PC-3 (cell line): ENCODE results near the gene MAP10. TPM values are rescaled to one million over a fixed set of nuclear protein-coding genes. Genes with fewer than 3 reads are reported as not detected.

Source experiments
- ATAC-seq: fragments of 200-7000 bp; cut with Tn5 transposase; 2 replicates; pipeline ENCODE4 v1.9.1; 2020; ENCODE audit warnings: mild to moderate bottlenecking, moderate library complexity
- BruUV-seq: library from RNA; stranded (reverse); fragments of 400-500 nt; replicated peaks from 2 replicates; lab custom pipeline; 2021; lab: Mats Ljungman, UMichigan
- CTCF ChIA-PET: fragments of 300-600 bp; sonication (Branson Sonifier 250); formaldehyde crosslinking; loops from one replicate; lab custom pipeline; 2022; ENCODE audit warnings: antibody characterized with exemption; lab: Charles Lee
- POLR2A ChIA-PET: fragments of 300-600 bp; sonication (Branson Sonifier 250); formaldehyde crosslinking; loops from one replicate; lab custom pipeline; 2022; ENCODE audit warnings: antibody characterized with exemption; ENCODE audit not compliant: unreplicated experiment; lab: Charles Lee
- DNase-seq: peaks from one replicate; pipeline ENCODE4 v3.0.0-alpha.2; 2015
- H2AFZ ChIP-seq: fragments of 300-600 bp; sonication (generic); 2 replicates; pipeline ENCODE4 v1.6.0; 2016; ENCODE audit warnings: antibody characterized with exemption, low read length
- H3F3A ChIP-seq: fragments of 300-600 bp; sonication (generic); one replicate; pipeline ENCODE4 v1.6.0; 2017; ENCODE audit warnings: antibody characterized with exemption, low read length, control low read depth, mild to moderate bottlenecking; ENCODE audit not compliant: unreplicated experiment
- H3K27ac ChIP-seq: fragments of 300-600 bp; sonication (generic); 2 replicates; pipeline ENCODE4 v1.5.1; 2016; ENCODE audit warnings: mild to moderate bottlenecking, low read length
- H3K27me3 ChIP-seq: fragments of 300-600 bp; sonication (generic); 2 replicates; pipeline ENCODE4 v1.6.1; 2016; ENCODE audit warnings: low read length, mixed read lengths
- H3K36me3 ChIP-seq: fragments of 300-600 bp; sonication (generic); 2 replicates; pipeline ENCODE4 v1.6.1; 2016; ENCODE audit warnings: low read depth, mixed run types, low read length, mixed read lengths
- H3K4me1 ChIP-seq: fragments of 300-600 bp; sonication (generic); 2 replicates; pipeline ENCODE4 v1.5.1; 2016; ENCODE audit warnings: low read length; ENCODE audit not compliant: insufficient read depth
- H3K4me2 ChIP-seq: fragments of 300-600 bp; sonication (generic); 2 replicates; pipeline ENCODE4 v1.6.0; 2016; ENCODE audit warnings: low read length
- H3K4me3 ChIP-seq: fragments of 300-600 bp; sonication (generic); 2 replicates; pipeline ENCODE4 v1.5.1; 2016; ENCODE audit warnings: mild to moderate bottlenecking, low read length, mixed read lengths
- H3K79me2 ChIP-seq: fragments of 300-600 bp; sonication (generic); 2 replicates; pipeline ENCODE4 v1.6.1; 2017; ENCODE audit warnings: low read length, mixed read lengths
- H3K9ac ChIP-seq: fragments of 300-600 bp; sonication (generic); 2 replicates; pipeline ENCODE4 v1.6.0; 2016; ENCODE audit warnings: mild to moderate bottlenecking, low read length
- H3K9me2 ChIP-seq: fragments of 300-600 bp; sonication (generic); replicated peaks from 2 replicates; pipeline ENCODE4 v1.6.1; 2016; ENCODE audit warnings: mixed run types, low read length, mixed read lengths
- H3K9me3 ChIP-seq: fragments of 300-600 bp; sonication (generic); 2 replicates; pipeline ENCODE4 v1.6.1; 2016; ENCODE audit warnings: low read length, mixed read lengths
- H4K20me1 ChIP-seq: fragments of 300-600 bp; sonication (generic); 2 replicates; pipeline ENCODE4 v1.6.1; 2016; ENCODE audit warnings: low read length, mixed read lengths
- CTCF ChIP-seq: fragments of 300-600 bp; sonication (generic); conservative IDR thresholded peaks from 2 replicates; pipeline ENCODE4 v1.5.1; 2017; ENCODE audit warnings: antibody characterized with exemption, low read depth, mild to moderate bottlenecking, low read length
- EZH2 ChIP-seq: fragments of 300-600 bp; sonication (generic); IDR thresholded peaks from one replicate; pipeline ENCODE4 v1.6.1; 2017; ENCODE audit warnings: antibody characterized with exemption, mild to moderate bottlenecking, low read length; ENCODE audit not compliant: unreplicated experiment
- EZH2phosphoT487 ChIP-seq: fragments of 300-600 bp; sonication (generic); IDR thresholded peaks from 2 replicates; pipeline ENCODE4 v1.6.1; 2018; ENCODE audit warnings: mild to moderate bottlenecking, antibody characterized with exemption, low read length, borderline replicate concordance
- intact Hi-C: fragments of 100-400 bp; cut with micrococcal nuclease; formaldehyde crosslinking; loops from 2 replicates; pipeline ENCODE4 v1.9.0; 2023
- total RNA-seq: library from RNA; depleted of rRNA; stranded (reverse); fragments of >200 nt; gene quantifications from 2 replicates; pipeline ENCODE4 v1.2.3, GENCODE V29; 2014

MAP10 gene
- total RNA-seq, 1 experiment from 2014 or later, result not detected

GRCh38 chr1:232798920-232799319 is 6.3 kb upstream of the MAP10 start:
- Histone ChIP-seq H2AFZ (no peak overlapping the region), H3K36me3 (no peaks in the 10 kb centered on the region), H3K4me1 (peaks cover 5% of the 10 kb centered on the region), H3K9ac (no peak overlapping the region), H3K9me2 (0 out of 2 replicates have a peak, but pooled peaks cover 4% of the 10 kb centered on the region), H4K20me1 (no peaks in the 10 kb centered on the region), H3K79me2 (no peaks in the 10 kb centered on the region), H3K27me3 (no peaks in the 10 kb centered on the region), H3K4me3 (no peak overlapping the region), H3K27ac (no peak overlapping the region), H3K4me2 (no peak overlapping the region), H3K9me3 (no peaks in the 10 kb centered on the region), H3F3A (no peaks in the 10 kb centered on the region)
- intact Hi-C loops, result no loop called here
- TF ChIP-seq CTCF (no peak), EZH2phosphoT487 (no peak), EZH2 (no peak)
- BruUV-seq, result no TSS peak
- ChIA-PET CTCF (no interaction called here), POLR2A (no interaction called here)
- no peak for ATAC-seq
- DNase-seq, result no peak

DNA sequence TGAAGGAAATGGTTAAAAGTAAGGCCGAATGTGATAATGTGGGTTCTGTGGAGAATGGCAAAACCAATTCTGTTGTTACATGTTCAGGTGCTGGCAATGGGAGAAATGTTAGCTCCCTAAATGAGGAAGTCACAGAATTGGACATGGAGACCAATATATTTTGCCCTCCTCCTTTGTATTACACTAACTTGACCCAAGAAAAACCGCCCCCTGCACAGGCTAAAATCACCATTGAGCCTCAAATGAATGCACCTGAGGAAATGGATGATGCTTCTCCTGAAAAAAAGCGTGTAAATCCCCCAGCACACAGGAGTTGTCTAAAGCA is 932 bp downstream of the MAP10 start:
- DNase-seq, result no peak

DNA sequence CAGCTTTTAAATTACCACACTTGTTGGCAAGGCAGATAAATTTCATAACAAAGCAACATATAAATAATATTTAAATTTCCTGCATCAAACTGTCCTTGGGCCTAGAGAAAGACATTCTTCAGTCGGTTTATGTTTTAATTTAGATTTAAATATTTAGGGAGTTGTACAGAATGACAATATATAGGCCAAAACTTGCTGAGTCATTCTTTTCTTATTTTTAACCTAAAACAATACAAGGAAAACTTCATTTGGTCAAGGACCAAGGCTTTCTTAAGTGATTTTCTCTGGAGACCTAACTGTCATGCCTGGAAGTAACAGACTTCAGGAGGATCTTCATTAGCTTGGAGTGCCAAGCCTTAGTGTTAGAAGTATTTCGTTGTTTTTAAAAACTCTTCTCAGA is 5.6 kb downstream of the MAP10 start:
- TF ChIP-seq EZH2phosphoT487 (no peak), EZH2 (no peak), CTCF (no peak)
- no peaks in the 10 kb centered on the region for H3K9me2 ChIP-seq
- intact Hi-C loops, result no loop called here
- H3K27me3 ChIP-seq, result peaks cover 3% of the 10 kb centered on the region; the same call in 1 of the 2 replicates
- H3K4me1 ChIP-seq, result no peaks in the 10 kb centered on the region
- BruUV-seq, result no TSS peak
- H3K9ac ChIP-seq, result no peak overlapping the region
- H3K27ac ChIP-seq, result no peak overlapping the region
- no peaks in the 10 kb centered on the region for H3F3A ChIP-seq
- CTCF ChIA-PET, result no interaction called here
- POLR2A ChIA-PET, result no interaction called here
- H3K36me3 ChIP-seq, result no peaks in the 10 kb centered on the region
- no peak overlapping the region for H3K4me3 ChIP-seq
- H3K79me2 ChIP-seq, result no peaks in the 10 kb centered on the region
- DNase-seq (no peak), ATAC-seq (no peak)
- H4K20me1 ChIP-seq, result no peaks in the 10 kb centered on the region
- H3K4me2 ChIP-seq, result no peak overlapping the region
- H2AFZ ChIP-seq, result no peak overlapping the region
- H3K9me3 ChIP-seq, result no peaks in the 10 kb centered on the region

More for the DNA sequence above, 932 bp downstream of the MAP10 start:
- Histone ChIP-seq H3K27ac (no peak overlapping the region), H3K27me3 (peaks cover 3% of the 10 kb centered on the region; the same call in 1 of the 2 replicates), H3K9me2 (0 out of 2 replicates have a peak, but pooled peaks cover 4% of the 10 kb centered on the region), H3K9ac (no peak overlapping the region), H3K79me2 (no peaks in the 10 kb centered on the region), H3K9me3 (no peaks in the 10 kb centered on the region), H3K36me3 (no peaks in the 10 kb centered on the region), H3K4me3 (no peak overlapping the region), H3K4me2 (no peak overlapping the region), H4K20me1 (no peaks in the 10 kb centered on the region), H3F3A (no peaks in the 10 kb centered on the region), H3K4me1 (no peaks in the 10 kb centered on the region), H2AFZ (no peak overlapping the region)
- no peak for TF ChIP-seq CTCF
- TF ChIP-seq EZH2phosphoT487, result no peak
- no peak for TF ChIP-seq EZH2
- ChIA-PET POLR2A (no interaction called here), CTCF (no interaction called here)
- intact Hi-C loops, result no loop called here
- BruUV-seq, result no TSS peak
- no peak for ATAC-seq
